Measurements from ENCODE around the gene PDE11A. TPM values are rescaled to one million over a fixed set of nuclear protein-coding genes. Genes with fewer than 3 reads are reported as not detected.

The PDE11A gene
- total RNA-seq, 4 donors from 2014 or later, result 0.11 to 1.2 (median 0.26) TPM

GRCh38 chr2:177579486-177580036, 493.0 kb downstream of the PDE11A start:
- no peak for TF ChIP-seq CTCF (IDR thresholded peaks at IDR 0.05)
- no peak for TF ChIP-seq POLR2A (IDR thresholded peaks at IDR 0.05)
- intact Hi-C loops (cut with DNase I; ENCODE audit: low total_unique reads), result no loop called here
- no peak overlapping the region for H3K4me3 ChIP-seq (ENCODE audit: low read depth, poor library complexity, severe bottlenecking)
- no peak for DNase-seq (ENCODE audit: low spot score in 2 of 2)
- 71 to 76% methylated on average over 3 of the region's 3 CpGs for WGBS, 2 donors

- intact Hi-C loops (cut with DNase I; ENCODE audit: low total_unique reads), result no loop called here
- WGBS, 2 donors, result 84% methylated on average over 3 of the region's 3 CpGs
These were observed 494.1 kb downstream of the PDE11A start for GRCh38 chr2:177578454-177578853.

GRCh38 chr2:177577075-177577474, 495.5 kb downstream of the PDE11A start:
- no peak overlapping the region for H3K4me3 ChIP-seq (ENCODE audit: low read depth, poor library complexity, severe bottlenecking)
- no peak for DNase-seq (ENCODE audit: low spot score in 2 of 2)
- 81 to 93% methylated on average over 1 of the region's 1 CpG for WGBS, 2 donors
- no peak for TF ChIP-seq CTCF (IDR thresholded peaks at IDR 0.05)
- intact Hi-C loops (cut with DNase I; ENCODE audit: low total_unique reads), result no loop called here

More at GRCh38 chr2:177578454-177578853, 494.1 kb downstream of the PDE11A start:
- no peak for DNase-seq (ENCODE audit: low spot score in 2 of 2)
- no peak overlapping the region for H3K4me3 ChIP-seq (ENCODE audit: low read depth, poor library complexity, severe bottlenecking)
- no peak for TF ChIP-seq POLR2A (IDR thresholded peaks at IDR 0.05)

GRCh38 chr2:177575358-177575757, 497.2 kb downstream of the PDE11A start:
- TF ChIP-seq CTCF (IDR thresholded peaks at IDR 0.05) (no peak), POLR2A (IDR thresholded peaks at IDR 0.05) (no peak)
- intact Hi-C loops (cut with DNase I; ENCODE audit: low total_unique reads), result no loop called here
- H3K4me3 ChIP-seq (ENCODE audit: low read depth, poor library complexity, severe bottlenecking), result no peak overlapping the region
- no peak for DNase-seq (ENCODE audit: low spot score in 2 of 2)
- WGBS, 2 donors, result 78 to 96% methylated on average over 2 of the region's 2 CpGs

GRCh38 chr2:177574356-177574755, 498.2 kb downstream of the PDE11A start:
- intact Hi-C loops (cut with DNase I; ENCODE audit: low total_unique reads), result no loop called here
- WGBS, 2 donors, result 87 to 93% methylated on average over 7 of the region's 7 CpGs
- no peak for DNase-seq (ENCODE audit: low spot score in 2 of 2)

More at GRCh38 chr2:177574356-177574755, 498.2 kb downstream of the PDE11A start:
- H3K4me3 ChIP-seq (ENCODE audit: low read depth, poor library complexity, severe bottlenecking), result no peak overlapping the region
- TF ChIP-seq POLR2A (IDR thresholded peaks at IDR 0.05) (no peak), CTCF (IDR thresholded peaks at IDR 0.05) (no peak)

Other genes starting within 250 kb of the PDE11A start
- gene RBM45, start 39.7 kb upstream of the PDE11A start, total RNA-seq, result 1 to 10 TPM; 4.8 to 9.0 (median 8.4) TPM
- 10 to 100 TPM; 19.1 to 31.4 (median 21.6) TPM for gene OSBPL6, start 121.7 kb upstream of the PDE11A start, total RNA-seq

All from lower leg skin (tissue), 4 donors.